GM23248 (cell line): Measurements from ENCODE around the gene TAS2R19.

Source experiments
- EZH2 ChIP-seq: fragments of 200-600 bp; sonication (generic); IDR thresholded peaks from 2 replicates; pipeline ENCODE4 v1.6.1; 2018; ENCODE audit warnings: antibody characterized with exemption, mild to moderate bottlenecking; ENCODE audit not compliant: insufficient read depth, poor library complexity, severe bottlenecking
- EZH2phosphoT487 ChIP-seq: fragments of 200-600 bp; sonication (generic); IDR thresholded peaks from 2 replicates; pipeline ENCODE4 v1.6.1; 2018; ENCODE audit warnings: antibody characterized with exemption, moderate library complexity, mild to moderate bottlenecking, low read depth; ENCODE audit not compliant: insufficient read depth

- TF ChIP-seq EZH2 (no peak), EZH2phosphoT487 (no peak)
Observed at GRCh38 chr12:11026118-11026517, 3.7 kb upstream of the TAS2R19 start.
